ENCODE measurements around the gene TMC6. TPM values are rescaled to one million over a fixed set of nuclear protein-coding genes. Genes with fewer than 3 reads are reported as not detected.

The TMC6 gene, protein sequence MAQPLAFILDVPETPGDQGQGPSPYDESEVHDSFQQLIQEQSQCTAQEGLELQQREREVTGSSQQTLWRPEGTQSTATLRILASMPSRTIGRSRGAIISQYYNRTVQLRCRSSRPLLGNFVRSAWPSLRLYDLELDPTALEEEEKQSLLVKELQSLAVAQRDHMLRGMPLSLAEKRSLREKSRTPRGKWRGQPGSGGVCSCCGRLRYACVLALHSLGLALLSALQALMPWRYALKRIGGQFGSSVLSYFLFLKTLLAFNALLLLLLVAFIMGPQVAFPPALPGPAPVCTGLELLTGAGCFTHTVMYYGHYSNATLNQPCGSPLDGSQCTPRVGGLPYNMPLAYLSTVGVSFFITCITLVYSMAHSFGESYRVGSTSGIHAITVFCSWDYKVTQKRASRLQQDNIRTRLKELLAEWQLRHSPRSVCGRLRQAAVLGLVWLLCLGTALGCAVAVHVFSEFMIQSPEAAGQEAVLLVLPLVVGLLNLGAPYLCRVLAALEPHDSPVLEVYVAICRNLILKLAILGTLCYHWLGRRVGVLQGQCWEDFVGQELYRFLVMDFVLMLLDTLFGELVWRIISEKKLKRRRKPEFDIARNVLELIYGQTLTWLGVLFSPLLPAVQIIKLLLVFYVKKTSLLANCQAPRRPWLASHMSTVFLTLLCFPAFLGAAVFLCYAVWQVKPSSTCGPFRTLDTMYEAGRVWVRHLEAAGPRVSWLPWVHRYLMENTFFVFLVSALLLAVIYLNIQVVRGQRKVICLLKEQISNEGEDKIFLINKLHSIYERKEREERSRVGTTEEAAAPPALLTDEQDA
- total RNA-seq (2022; extraction: Qiagen RNA extraction): 7.4 to 13.1 TPM (median 12.0 TPM) in 5 replicates

DNA sequence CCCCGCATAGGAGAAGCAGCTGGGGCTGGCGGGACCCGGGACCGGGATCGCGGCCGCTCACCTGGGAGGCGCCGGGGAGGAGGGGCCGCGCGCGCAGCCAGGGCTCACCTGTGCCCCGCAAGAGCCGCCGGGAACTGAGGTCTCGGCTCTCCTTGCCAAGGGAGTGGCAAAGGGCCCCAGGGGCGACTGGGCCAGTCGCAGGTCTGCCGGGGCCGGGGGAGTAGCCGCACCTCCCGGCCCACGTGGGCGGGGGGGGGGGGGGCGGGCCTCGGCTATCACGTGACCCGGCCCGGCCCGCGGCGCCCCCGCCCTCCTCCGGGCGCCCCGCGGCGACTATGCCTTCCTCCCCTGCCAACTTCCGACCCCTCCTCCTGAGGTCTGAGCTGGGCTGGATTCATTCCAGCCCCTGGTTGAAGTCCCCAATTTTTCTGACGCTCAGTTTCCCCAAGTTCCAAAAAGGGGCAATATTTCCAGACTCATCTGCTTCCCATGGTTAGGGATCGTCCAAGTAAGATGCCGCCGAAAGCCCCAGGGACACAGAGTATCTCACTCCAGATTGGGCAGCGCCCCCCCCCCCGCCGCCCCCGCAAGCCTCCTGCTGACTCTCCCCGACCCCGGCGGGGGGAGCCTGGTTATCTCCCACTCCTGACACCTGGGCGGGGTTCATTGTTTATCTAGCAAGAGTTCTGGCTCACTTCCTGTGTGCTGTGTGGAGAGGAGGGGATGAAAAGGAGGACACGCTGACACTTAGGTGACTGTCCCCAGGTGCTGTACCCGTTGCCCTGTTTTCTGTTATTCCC, at the start of gene TMC6:
Gene TMC6 (minus strand): TSS at position 205 of the 800 bp plus-strand sequence. CDS start 1,923 bp downstream, outside the sequence.

GRCh38 chr17:78168242-78168902, 39.8 kb upstream of the TMC6 start, which contains the start of gene SYNGR2:
Gene SYNGR2, plus strand, starts transcription at chr17:78168581. Its CDS starts 36 bp downstream, at chr17:78168617.

GRCh38 chr17:78130437-78131101, 2.0 kb upstream of the TMC6 start, which contains the start of gene TMC8:
Gene TMC8, plus strand, starts transcription at chr17:78130771. Its CDS starts 818 bp downstream, at chr17:78131589.

Other genes with a start within 250 kb of the TMC6 start
- gene TNRC6C, start 170.1 kb downstream of the TMC6 start, total RNA-seq (2022; extraction: Qiagen RNA extraction): 1.6 to 2.7 TPM (median 1.9 TPM) in 5 replicates
- gene TMC8, start 2.0 kb upstream of the TMC6 start, total RNA-seq (2022; extraction: Qiagen RNA extraction): 0.25 to 0.79 TPM (median 0.34 TPM) in 5 replicates
- not detected in 5 replicates for gene C17orf99, start 17.6 kb upstream of the TMC6 start, total RNA-seq (2022; extraction: Qiagen RNA extraction)
- 120 to 222 TPM (median 206 TPM) in 5 replicates for gene SYNGR2, start 39.8 kb upstream of the TMC6 start, total RNA-seq (2022; extraction: Qiagen RNA extraction)
- gene TK1, start 58.3 kb upstream of the TMC6 start, total RNA-seq (2022; extraction: Qiagen RNA extraction): 227 to 285 TPM (median 247 TPM) in 5 replicates
- 41.0 to 62.5 TPM (median 41.2 TPM) in 5 replicates for gene AFMID, start 58.6 kb upstream of the TMC6 start, total RNA-seq (2022; extraction: Qiagen RNA extraction)
- 100 to 110 TPM (median 107 TPM) in 5 replicates for gene BIRC5, start 85.5 kb upstream of the TMC6 start, total RNA-seq (2022; extraction: Qiagen RNA extraction)
- gene TMEM235, start 102.9 kb upstream of the TMC6 start, total RNA-seq (2022; extraction: Qiagen RNA extraction): not detected in 5 replicates
- gene SOCS3, start 231.3 kb upstream of the TMC6 start, total RNA-seq (2022; extraction: Qiagen RNA extraction): 32.7 to 54.0 TPM (median 47.5 TPM) in 5 replicates
- gene PGS1, start 249.9 kb upstream of the TMC6 start, total RNA-seq (2022; extraction: Qiagen RNA extraction): 21.6 to 31.6 TPM (median 29.0 TPM) in 5 replicates